Measurements from ENCODE around the gene FLII. TPM values are rescaled to one million over a fixed set of nuclear protein-coding genes. Genes with fewer than 3 reads are reported as not detected.

FLII gene
- total and polyA plus RNA-seq, 2 of the 8 experiments (the other 6 are each of a cell fraction or from before 2014, with no cell fraction given) = 300 to 549 TPM

GRCh38 chr17:18291718-18292540 lies 33.4 kb upstream of the FLII start:
- 94% methylated on average over 14 of the region's 15 CpGs; no CpG with 5 or more reads in 1 of the 2 experiments for WGBS, 2 experiments (ENCODE audit: extremely low coverage in 1 of 2, insufficient coverage in 1 of 2, insufficient read length in 1 of 2, insufficient replicate concordance in 2 of 2, low coverage in 1 of 2, low lambda C conversion rate in 2 of 2, missing lambda C conversion rate in 1 of 2)
- H3K36me3 ChIP-seq (ENCODE audit: control insufficient read depth in 2 of 4, insufficient read depth in 4 of 4, low read length in 3 of 4) = peaks cover 37 to 69% (median 55%) of the 10 kb centered on the region in 4 experiments
- no peaks in the 10 kb centered on the region for H3K4me1 ChIP-seq (replicated peaks in 1 of 4; ENCODE audit: control insufficient read depth in 3 of 4, insufficient read depth in 4 of 4, low read length in 3 of 4)
- no peaks in the 10 kb centered on the region for H3K23me2 ChIP-seq (ENCODE audit: low read depth, low read length)
- H2BK120ac ChIP-seq (replicated peaks; ENCODE audit: low read depth, low read length) = no peak overlapping the region
- no peak overlapping the region for H3K27ac ChIP-seq (ENCODE audit: low read depth, low read length)
- H4K8ac ChIP-seq (ENCODE audit: extremely low read depth, insufficient read depth, low read length) = no peak overlapping the region
- DNase-seq (ENCODE audit: low read depth in 1 of 2, low spot score in 2 of 2) (no peak), FAIRE-seq (no peak)
- no peak overlapping the region for H2AFZ ChIP-seq (ENCODE audit: low read length)
- no peak overlapping the region for H3K9ac ChIP-seq (replicated peaks in 1 of 4; ENCODE audit: extremely low read depth in 1 of 4, low read depth in 3 of 4, low read length in 3 of 4)
- H2BK5ac ChIP-seq (ENCODE audit: low read depth, low read length) = no peak overlapping the region
- H2BK12ac ChIP-seq (ENCODE audit: low read depth, low read length) = no peak overlapping the region
- POLR2A ChIA-PET (ENCODE audit: partially characterized antibody) = interaction anchor here (0.7 to 2.0 kb wide), 4 partner anchors 10 to 89 kb away, joined by 3 to 6 read pairs (median 4); no protein-coding TSS in a partner anchor
- no peak overlapping the region for H3K4me3 ChIP-seq (ENCODE audit: extremely low read depth in 1 of 4, insufficient read depth in 2 of 4, low read depth in 3 of 4, low read length in 4 of 4)
- no peaks in the 10 kb centered on the region for H3K79me2 ChIP-seq (ENCODE audit: control insufficient read depth in 1 of 2, insufficient read depth in 2 of 2, low read length in 2 of 2)
- H3K27me3 ChIP-seq (replicated peaks in 1 of 4; ENCODE audit: control insufficient read depth in 3 of 4, extremely low read depth in 1 of 4, insufficient read depth in 3 of 4, low read length in 3 of 4) = no peaks in the 10 kb centered on the region
- CTCF ChIA-PET (ENCODE audit: partially characterized antibody) = no interaction called here
- no peak overlapping the region for H2BK15ac ChIP-seq (ENCODE audit: low read length)
- H4K5ac ChIP-seq (ENCODE audit: insufficient read length, low read depth, low read length) = no peak overlapping the region
- TF ChIP-seq GTF2F1 (IDR thresholded peaks at IDR 0.05; ENCODE audit: borderline replicate concordance, low read depth, low read length) = no peak
- TF ChIP-seq SUZ12 (IDR thresholded peaks at IDR 0.05; ENCODE audit: low read length) = no peak
- no peak for TF ChIP-seq RAD21 (IDR thresholded peaks at IDR 0.05 in 1 of 2, conservative IDR thresholded peaks at IDR 0.05 in 1 of 2; ENCODE audit: low read depth in 2 of 2, low read length in 2 of 2)
- no peak overlapping the region for H3K4ac ChIP-seq (replicated peaks; ENCODE audit: insufficient read length, low read depth, low read length)
- H3K9me3 ChIP-seq (ENCODE audit: insufficient read depth in 2 of 2, low read depth in 1 of 2, low read length in 1 of 2) = no peaks in the 10 kb centered on the region
- peaks cover 0 to 4% of the 10 kb centered on the region in 2 experiments for H4K20me1 ChIP-seq (replicated peaks in 1 of 2; ENCODE audit: control insufficient read depth in 1 of 2, insufficient read depth in 2 of 2, low read length in 2 of 2)
- H3K18ac ChIP-seq (ENCODE audit: extremely low read depth, low read length) = no peak overlapping the region
- no peak overlapping the region for H2BK20ac ChIP-seq (ENCODE audit: low read length)
- no peak overlapping the region for H3K14ac ChIP-seq (ENCODE audit: insufficient read length)
- no peaks in the 10 kb centered on the region; the same call in 1 of the 2 replicates for H3K79me1 ChIP-seq (ENCODE audit: low read depth, low read length)
- H4K91ac ChIP-seq (replicated peaks; ENCODE audit: insufficient read length, low read length) = no peak overlapping the region
- H3K4me2 ChIP-seq (ENCODE audit: insufficient read depth in 1 of 2, low read depth in 2 of 2, low read length in 2 of 2) = no peak overlapping the region
- no peak overlapping the region for H2AK5ac ChIP-seq (ENCODE audit: low read depth, low read length)
- H3K23ac ChIP-seq (ENCODE audit: insufficient read length) = no peak overlapping the region
- H3K56ac ChIP-seq (replicated peaks; ENCODE audit: insufficient read length, low read depth, low read length) = no peak overlapping the region
